NT2/D1 (cell line): ENCODE data around the gene OLFML2B.

Experiments used
- YY1 ChIP-seq: IDR thresholded peaks from 2 replicates; pipeline ENCODE4 v1.6.1; 2011; ENCODE audit not compliant: insufficient read length, insufficient read depth
- ZNF274 ChIP-seq: IDR thresholded peaks from 2 replicates; pipeline ENCODE4 v1.6.1; 2011; ENCODE audit warnings: mild to moderate bottlenecking, low read depth, low read length

GRCh38 chr1:161954466-161954865 is 69.2 kb downstream of the OLFML2B start:
- TF ChIP-seq YY1, result no peak
- TF ChIP-seq ZNF274, result no peak
